CD4-positive, alpha-beta T cell treated with Interleukin-17A for 4 hours (primary cell): Measurements from ENCODE around the gene SLC7A5.
A peak's percentile ranks its signal among the peaks of the same experiment; 100 is the strongest.
"Not testable (repeated sequence)": the region's sequence is repeated elsewhere in the genome, so short reads cannot be mapped to it uniquely, and the experiment has no call there.

Experiments
- DNase-seq: peaks from one replicate; pipeline ENCODE4 v3.0.0-alpha.2; 2020; ENCODE audit warnings: mixed read lengths

SLC7A5 gene

DNA sequence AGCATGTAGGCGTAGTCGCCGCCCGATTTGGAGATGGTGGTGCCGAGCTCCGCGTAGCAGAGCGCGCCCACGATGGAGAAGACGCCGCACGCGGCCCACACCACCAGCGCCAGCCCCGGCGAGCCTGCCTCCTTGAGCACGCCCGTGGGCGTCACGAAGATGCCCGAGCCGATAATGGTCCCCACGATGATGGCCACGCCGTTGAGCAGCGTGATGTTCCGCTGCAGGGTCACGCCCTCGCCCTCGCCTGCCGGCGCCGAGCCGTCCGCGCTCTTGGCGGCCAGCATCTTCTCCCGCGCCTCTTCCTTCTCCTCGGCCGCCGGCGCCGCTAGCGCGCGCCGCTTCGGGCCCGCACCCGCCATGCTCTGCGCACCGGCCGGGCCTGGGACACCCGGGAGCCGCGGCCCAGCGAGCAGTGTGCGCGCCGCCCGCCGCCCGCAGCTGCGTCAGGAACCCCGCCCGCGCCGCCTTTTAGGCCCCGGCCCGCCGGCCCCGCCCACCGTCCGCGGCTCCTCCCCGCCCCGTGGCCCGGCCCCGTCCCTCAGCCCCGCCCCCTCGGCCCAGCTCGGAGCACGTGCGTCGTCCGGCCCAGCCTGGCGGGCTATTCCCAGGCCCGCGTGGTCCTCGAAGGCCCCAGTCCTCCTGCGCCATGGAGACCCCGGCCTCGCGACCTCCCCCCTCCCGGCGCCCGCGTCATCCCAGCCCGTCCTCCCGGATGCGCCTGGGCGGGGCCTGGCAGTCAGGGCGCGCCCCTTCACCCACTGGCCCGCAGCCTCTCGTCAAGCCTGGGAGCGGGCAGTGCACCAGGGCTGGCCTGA, at the start of gene SLC7A5:
Gene SLC7A5, minus strand, starts transcription at position 447 of the 818 bp plus-strand sequence. Its CDS starts 85 bp downstream, at position 362.
- peak; percentile 88 for DNase-seq

- DNase-seq, result no peak
Observed at GRCh38 chr16:87918338-87918737, 49.0 kb upstream of the SLC7A5 start.

DNA sequence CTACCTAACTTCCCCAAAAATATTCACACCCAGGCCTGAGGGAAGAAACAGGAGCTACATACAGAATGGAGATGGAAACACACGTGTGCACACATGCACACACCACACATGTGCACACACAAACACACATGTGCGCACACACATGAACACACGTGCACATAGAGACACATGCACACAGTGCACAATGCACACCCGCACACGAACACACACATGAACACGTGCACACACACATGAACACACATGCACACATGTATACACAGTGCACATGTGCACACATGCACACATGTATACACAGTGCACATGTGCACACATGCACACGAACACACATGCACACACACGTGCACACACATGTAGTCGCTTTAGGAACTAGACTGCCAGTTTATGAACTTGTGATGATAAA, 48.2 kb upstream of the SLC7A5 start:
- no peak for DNase-seq

- DNase-seq, result no peak
Observed at GRCh38 chr16:87914812-87915211, 45.5 kb upstream of the SLC7A5 start.

GRCh38 chr16:87914021-87914725, 44.9 kb upstream of the SLC7A5 start:
- DNase-seq, result not testable (repeated sequence)

DNA sequence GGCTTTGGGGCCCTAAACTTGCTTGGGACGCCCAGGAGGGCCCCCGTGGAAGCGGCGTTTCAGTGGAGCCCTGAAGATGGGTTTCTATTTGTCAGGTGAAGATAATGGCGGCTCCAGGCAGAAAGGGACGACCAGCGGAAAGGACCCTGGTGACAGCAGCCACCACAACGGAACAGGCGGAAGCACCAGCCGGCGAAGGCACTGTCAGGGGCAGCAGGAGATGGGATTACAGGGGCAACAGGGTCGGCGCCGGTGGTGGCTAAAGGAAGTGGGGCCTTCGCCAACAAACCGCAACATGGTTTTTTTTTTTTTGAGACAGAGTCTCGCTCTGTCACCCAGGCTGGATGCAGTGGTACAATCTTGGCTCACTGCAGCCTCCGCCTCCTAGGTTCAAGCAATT, 43.4 kb upstream of the SLC7A5 start:
- DNase-seq, result not testable (repeated sequence)

DNA sequence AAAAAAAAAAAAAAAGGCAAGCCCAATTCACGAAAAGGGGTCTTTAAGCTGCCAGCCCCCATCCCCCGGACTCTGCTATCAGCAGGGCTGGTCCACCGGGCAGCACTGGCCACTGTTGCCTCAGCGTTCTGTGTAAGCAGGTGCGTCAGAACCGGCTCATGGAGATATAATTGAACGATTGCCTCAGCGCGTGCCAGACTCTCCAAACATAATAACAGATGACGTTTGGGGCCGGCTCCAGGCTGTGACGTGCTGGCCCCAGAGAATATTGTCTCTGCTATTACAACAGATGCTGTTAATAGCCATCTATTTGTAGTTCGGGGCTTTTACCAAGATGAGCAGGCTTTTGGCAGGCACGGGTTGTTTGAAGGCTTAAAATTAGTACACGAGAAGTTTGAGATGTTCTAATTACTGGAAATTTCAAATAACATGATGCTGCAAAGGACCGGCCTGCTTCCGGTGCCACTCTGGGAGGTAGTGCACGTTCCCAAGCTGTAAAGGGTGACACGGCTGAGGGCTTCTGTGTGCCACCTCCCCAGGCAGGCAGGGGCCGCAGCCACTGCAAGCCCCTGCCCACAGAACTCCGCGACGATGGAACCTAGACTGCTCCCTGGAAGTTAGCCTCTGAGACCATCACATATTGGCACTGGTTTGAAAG, 41.9 kb upstream of the SLC7A5 start:
- DNase-seq, result not testable (repeated sequence)

GRCh38 chr16:87909203-87909935, 40.1 kb upstream of the SLC7A5 start:
- peak; percentile 87 for DNase-seq

DNA sequence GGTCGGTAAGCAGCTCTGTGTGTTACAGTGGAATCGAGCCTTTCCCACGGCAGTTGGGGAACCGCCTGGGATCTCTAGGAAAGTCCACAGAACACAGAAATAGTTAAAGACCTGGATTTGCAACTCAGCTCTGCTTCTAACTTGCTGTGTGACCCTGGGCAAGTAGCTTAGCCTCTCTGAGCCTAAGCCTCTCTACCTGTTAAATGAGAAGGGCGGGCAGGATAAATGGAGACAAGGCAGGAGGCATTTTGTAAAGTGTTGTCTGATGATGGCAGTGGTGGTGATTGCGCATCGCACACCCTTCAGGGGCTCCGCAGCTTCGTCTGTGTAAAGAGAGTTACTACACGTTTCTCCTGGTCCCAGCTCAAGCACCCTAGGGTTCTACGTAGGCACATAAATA, 38.8 kb upstream of the SLC7A5 start:
- DNase-seq, result not testable (repeated sequence)

DNA sequence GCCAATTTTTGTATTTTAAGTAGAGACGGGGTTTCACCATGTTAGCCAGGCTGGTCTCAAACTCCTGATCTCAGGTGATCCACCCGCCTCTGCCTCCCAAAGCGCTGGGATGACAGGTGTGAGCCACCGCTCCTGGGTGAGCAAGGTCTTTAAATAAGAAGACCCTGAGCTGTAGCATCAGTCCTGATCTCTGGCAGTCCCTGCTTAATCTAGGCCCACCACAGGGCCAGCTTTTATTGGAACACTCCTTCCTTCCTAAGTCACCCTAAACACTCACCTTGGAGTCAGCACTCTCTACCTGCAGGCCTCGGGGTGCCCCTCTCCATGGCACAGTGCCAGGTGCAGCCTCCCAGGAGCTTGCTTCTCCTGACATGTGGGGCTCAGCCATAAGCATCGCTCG, 36.2 kb upstream of the SLC7A5 start:
- not testable (repeated sequence) for DNase-seq

DNA sequence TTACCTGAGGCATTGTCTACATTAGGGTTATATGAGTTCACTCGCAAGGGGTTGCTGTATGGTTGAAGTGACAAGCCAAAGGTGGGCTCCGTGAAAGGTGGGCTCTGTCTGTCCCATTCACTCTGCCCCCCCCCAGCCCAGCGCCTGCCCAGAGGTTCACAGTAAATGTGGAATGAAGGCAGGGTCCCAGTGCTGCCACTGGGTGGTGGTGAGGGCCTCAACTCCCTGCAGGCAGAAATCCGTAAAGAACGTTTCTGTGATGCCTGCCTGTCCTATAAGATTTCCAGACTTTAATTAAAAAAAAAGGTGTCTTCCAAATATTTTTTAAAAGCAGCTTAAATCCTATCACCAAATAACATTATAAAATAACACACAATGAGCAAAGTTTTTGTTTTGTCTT, 35.7 kb upstream of the SLC7A5 start:
- DNase-seq, result not testable (repeated sequence)

GRCh38 chr16:87900489-87900888, 31.2 kb upstream of the SLC7A5 start:
- DNase-seq, result not testable (repeated sequence)

DNA sequence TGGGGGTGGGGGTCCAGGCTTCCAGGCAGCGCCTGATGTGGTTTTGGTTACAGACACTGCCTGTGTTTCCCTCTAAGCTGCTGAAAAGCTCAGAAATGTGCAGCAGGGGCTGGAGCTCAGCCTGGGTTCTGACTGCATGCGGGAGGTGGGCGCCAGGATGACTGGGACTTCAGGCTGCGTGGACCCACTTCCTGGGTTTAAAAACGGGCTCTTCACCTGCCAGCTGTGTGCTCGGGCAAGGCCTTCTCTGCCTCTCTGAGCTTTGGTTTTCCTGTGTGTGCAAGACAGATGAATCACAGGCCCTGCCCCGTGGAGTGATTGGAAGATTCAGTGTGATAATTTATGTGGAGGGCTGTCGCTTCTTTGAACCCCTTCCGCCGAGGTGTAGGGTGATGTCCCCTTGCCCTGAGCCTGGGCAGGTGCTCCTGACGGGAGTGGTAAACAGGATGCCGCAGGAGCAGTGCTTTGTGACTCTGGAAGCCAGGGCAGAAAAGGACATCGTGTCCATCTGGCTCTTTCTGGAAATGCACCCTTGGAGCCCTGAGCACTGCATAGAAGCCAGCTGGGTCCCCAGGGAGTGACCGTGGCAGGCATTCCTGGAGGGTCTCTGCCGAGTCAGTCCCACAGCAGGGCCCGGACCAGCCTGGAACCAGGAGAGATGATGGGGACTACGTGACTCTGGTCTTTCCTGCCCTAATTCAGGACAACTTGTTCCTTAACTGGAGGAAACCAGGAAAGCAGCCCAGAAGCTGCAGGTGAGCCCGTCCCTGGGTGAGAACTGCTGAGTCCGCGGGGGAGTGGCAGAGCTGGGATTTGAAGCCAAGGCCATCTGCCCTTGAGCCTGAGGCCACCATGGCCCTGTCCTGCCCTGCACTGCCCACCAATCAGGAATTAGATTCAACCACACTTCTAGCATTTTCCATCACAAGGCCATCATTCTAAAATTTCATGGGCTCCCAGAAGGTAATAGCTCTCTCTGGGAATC, 28.5 kb upstream of the SLC7A5 start:
- DNase-seq, result peak; percentile 81

DNA sequence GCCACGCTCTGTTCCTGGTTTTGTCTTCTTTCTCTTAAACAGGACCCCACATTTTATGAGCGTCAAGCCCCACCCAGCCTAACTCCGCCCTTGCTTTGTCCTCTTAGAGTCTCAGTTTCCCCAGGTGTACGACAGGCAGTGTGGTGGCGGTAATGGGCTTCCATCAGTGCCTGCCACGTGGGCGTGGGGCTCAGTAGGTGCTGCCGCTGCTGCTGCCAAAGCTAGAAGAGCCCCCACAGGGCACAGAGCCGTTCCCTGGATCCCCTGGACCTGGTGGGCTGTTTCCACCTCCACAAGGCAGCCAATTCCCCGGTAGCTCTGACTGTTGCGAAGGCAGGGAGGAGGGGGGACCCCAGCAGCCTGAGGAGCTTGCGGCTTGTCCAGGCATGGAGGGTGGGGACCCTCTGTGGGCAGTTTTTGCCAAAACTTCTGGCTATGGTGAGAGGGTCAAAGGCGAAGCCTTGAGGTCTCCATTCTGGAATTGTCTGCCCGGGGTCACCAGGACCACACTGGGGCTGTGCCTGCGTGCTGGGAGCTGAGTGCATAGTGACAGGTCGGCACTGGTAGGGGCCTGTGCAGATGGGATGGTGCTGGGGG, 27.7 kb upstream of the SLC7A5 start:
- not testable (repeated sequence) for DNase-seq

DNA sequence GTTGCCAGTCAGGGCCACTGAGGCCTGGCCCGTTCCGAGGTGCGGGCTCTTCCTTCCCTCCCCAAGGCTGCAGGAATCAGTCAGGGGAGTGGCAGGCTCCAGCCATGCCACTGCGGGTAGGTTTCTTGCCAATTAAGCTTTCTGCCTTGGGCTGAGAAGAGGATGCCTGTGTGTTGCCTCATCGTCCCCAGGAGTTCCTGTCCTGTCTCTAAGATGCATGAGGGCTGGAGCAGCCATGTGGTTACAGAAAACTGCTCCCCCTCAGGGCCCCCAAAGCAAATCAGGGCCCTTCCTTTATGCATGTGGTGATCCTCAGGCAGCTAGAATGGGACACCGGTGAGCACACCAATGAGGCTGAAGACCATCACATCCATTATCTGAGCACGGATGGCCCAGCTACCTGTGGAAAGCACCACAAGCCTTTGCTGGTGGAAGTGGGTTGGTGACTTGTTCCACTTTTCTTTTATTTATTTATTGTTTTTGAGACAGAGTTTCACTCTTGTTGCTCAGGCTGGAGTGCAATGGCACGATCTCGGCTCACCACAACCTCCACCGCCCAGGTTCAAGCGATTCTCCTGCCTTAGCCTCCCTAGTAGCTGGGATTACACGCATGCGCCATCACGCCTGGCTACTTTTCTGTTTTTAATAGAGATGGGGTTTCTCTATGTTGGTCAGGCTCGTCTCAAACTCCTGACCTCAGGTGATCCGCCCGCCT, 27.0 kb upstream of the SLC7A5 start:
- DNase-seq, result not testable (repeated sequence)

DNA sequence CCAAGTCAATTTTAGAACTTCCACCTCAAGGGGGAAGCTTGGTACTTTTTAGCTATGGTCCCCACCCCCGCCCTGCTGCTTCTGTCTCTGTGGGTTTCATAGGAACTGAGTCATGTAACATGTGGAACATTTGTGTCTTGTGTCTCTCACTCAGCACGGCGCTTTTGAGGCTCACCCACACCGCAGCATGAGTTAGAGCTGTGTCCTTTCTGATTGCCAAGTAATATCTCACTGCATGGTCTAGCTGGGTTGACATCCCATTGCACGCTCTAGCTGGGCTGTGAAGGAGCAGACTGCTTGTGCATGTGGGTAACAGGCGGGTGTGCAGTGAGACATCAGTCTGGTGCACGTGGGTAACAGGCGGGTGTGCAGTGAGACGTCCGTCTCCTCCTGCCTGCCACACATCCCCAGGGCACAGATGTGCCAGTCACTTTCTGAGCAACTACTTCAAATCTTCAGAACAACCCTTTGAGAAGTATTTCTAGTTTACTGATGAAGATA, 26.4 kb upstream of the SLC7A5 start:
- DNase-seq, result peak; percentile 85

DNA sequence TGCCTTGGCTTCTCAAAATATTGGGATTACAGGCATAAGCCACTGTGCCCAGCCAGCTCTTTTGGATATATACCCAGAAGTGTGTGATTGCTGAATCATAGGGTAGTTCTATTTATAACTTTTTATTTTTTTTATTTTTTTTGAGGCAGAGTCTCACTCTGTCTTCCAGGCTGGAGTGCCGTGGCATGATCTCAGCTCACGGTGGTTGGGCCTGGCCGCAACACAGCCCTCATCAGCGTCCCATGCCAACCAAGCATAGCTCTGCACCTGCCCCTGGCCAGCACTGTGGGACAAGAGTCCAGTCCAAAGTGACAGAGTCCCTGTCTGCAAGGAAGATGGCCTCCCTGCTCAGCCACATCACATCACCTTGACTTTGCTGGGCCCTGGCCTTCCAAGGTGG, 24.7 kb upstream of the SLC7A5 start:
- not testable (repeated sequence) for DNase-seq

GRCh38 chr16:87891764-87892163, 22.5 kb upstream of the SLC7A5 start:
- no peak for DNase-seq

GRCh38 chr16:87889762-87890161, 20.5 kb upstream of the SLC7A5 start:
- DNase-seq, result peak; percentile 46

DNA sequence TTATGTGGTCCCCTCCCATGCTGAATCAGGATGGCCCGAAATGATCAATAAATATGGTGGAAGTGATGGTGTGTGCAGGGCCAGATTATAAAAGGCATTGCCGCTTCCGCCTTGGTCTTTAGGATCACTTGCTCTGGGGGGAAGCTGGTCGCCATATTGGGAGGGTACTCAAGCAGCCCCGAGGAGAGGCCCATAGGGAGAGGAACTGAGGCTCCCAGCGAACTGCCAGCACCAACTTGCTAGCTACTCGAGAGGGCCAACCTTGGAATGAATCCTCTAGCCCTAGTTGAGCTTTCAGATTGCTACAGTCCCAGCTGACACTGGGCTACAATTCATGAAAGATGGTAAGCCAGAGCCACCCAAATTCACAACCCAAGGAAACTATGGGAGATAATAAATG, 19.0 kb upstream of the SLC7A5 start:
- not testable (repeated sequence) for DNase-seq
